SK-N-MC (cell line): ENCODE measurements around the gene PARP1.

ENCODE experiments used
- EZH2 ChIP-seq: fragments of 200-600 bp; sonication (generic); IDR thresholded peaks from one replicate; pipeline ENCODE4 v1.6.1; 2017; ENCODE audit warnings: antibody characterized with exemption
- POLR2AphosphoS5 ChIP-seq: IDR thresholded peaks from 2 replicates; pipeline ENCODE4 v1.6.1; 2012; ENCODE audit warnings: mild to moderate bottlenecking, low read depth, low read length, borderline replicate concordance

DNA sequence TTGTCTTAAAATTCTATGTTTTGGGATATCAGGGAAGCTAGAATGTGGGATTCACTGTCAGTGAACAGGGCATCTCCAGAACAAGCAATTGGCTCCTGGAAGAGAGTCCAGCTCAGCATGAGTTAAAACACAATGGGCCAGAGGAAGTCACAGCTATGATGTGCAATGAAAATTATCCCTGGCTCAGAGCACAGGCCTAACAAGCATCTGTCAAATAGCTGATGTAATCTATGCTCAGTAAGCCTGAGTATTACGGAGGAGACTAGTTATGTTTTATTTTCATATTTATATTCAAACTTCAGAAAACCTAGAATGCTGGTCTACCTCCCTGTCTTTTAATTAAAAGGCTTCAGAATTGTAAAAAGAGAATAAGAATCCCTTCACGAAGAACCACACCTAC lies 41.6 kb downstream of the PARP1 start:
- TF ChIP-seq POLR2AphosphoS5 (no peak), EZH2 (no peak)
